Testis (tissue), 2 donors: ENCODE results near the gene PRSS27.

Experiments
- POLR2A ChIP-seq: fragments of 450-650 bp; IDR thresholded peaks from one replicate; pipeline ENCODE4 v1.6.1; 2017; ENCODE audit warnings: antibody characterized with exemption, mild to moderate bottlenecking, moderate library complexity
- TF ChIP-seq, protein P1 (sequence below), 3 experiments: fragments of 450-650 bp in 2 of 3; fragments of 200-600 bp in 1 of 3; sonication (generic) in 1 of 3; IDR thresholded peaks; one replicate each; pipeline ENCODE4 v1.5.1; 2016 to 2019; ENCODE audit warnings: antibody characterized with exemption in 3 of 3, mild to moderate bottlenecking in 2 of 3, moderate library complexity in 1 of 3

DNA sequence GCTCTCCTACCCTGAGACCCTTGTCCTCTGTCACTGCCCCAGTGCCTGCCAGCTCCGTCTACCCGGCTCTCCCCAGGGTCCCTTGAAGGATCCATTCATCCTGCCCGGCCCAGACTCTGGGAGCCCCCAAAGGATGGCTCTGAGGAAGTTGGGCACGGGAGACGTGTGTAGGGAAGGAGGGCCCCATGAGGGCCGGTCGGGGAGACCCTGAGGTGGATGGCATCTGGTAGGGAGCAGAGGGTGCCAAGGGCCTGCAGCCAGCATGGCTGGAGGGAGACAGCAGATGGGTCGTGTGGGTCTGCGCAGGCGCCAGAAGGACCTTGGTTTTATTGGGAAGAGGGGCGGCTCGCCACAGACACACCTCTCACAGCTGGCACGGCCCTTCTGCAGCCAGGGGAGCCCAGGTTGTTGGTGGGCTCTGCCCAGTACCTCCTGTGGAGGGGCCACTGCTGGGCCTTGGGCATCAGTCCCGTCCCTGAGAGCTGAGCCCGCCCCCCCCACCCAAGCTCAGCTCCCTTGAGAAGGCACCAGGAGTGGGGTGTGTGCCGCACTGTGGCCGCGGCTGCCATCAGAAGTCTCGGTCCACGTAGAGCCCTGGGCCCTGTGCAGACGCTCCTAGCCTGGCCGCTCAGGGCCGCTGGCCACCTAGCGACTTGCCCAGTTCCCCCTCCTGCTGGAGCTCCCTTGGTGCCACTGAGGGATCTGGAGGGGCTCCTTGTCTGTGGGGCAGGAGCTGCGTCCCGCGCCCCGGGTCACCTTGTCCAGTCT lies 21.7 kb downstream of the PRSS27 start:
- TF ChIP-seq, protein P1, sequence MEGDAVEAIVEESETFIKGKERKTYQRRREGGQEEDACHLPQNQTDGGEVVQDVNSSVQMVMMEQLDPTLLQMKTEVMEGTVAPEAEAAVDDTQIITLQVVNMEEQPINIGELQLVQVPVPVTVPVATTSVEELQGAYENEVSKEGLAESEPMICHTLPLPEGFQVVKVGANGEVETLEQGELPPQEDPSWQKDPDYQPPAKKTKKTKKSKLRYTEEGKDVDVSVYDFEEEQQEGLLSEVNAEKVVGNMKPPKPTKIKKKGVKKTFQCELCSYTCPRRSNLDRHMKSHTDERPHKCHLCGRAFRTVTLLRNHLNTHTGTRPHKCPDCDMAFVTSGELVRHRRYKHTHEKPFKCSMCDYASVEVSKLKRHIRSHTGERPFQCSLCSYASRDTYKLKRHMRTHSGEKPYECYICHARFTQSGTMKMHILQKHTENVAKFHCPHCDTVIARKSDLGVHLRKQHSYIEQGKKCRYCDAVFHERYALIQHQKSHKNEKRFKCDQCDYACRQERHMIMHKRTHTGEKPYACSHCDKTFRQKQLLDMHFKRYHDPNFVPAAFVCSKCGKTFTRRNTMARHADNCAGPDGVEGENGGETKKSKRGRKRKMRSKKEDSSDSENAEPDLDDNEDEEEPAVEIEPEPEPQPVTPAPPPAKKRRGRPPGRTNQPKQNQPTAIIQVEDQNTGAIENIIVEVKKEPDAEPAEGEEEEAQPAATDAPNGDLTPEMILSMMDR (IDR thresholded peaks at IDR 0.05), result no peak
- no peak for TF ChIP-seq POLR2A
